K562 (cell line): ENCODE data around the gene CPT1A. TPM values are rescaled to one million over a fixed set of nuclear protein-coding genes. Genes with fewer than 3 reads are reported as not detected.

Source experiments
- EP400 ChIP-seq: fragments of 450-650 bp; IDR thresholded peaks from 2 replicates; pipeline ENCODE4 v1.6.1; 2017; ENCODE audit warnings: antibody characterized with exemption, mild to moderate bottlenecking, moderate library complexity
- GATAD2A ChIP-seq: fragments of 450-650 bp; IDR thresholded peaks from 2 replicates; pipeline ENCODE4 v1.6.1; 2017
- HNRNPUL1 ChIP-seq: fragments of 200-400 bp; formaldehyde crosslinking; IDR thresholded peaks from 2 replicates; pipeline ENCODE4 v1.6.1; 2017; ENCODE audit warnings: low read length
- MAFF ChIP-seq: IDR thresholded peaks from 2 replicates; pipeline ENCODE4 v1.6.1; 2012; ENCODE audit warnings: low read length, improper control_type of control experiment
- POU5F1 ChIP-seq: fragments of 150-350 bp; IDR thresholded peaks from 2 replicates; pipeline ENCODE4 v1.6.1; 2014; ENCODE audit warnings: borderline replicate concordance, low read length, low read depth, mild to moderate bottlenecking; ENCODE audit not compliant: partially characterized antibody
- RAD51 ChIP-seq: fragments of 450-650 bp; IDR thresholded peaks from 2 replicates; pipeline ENCODE4 v1.7.1; 2016; ENCODE audit warnings: low read depth, mild to moderate bottlenecking, borderline replicate concordance
- SMARCA5 ChIP-seq: fragments of 450-650 bp; IDR thresholded peaks from 2 replicates; pipeline ENCODE4 v1.6.1; 2016
- SREBF1 ChIP-seq: fragments of 150-350 bp; IDR thresholded peaks from 2 replicates; pipeline ENCODE4 v1.6.1; 2014; ENCODE audit warnings: antibody characterized with exemption, low read depth, low read length, borderline replicate concordance
- SRF ChIP-seq, 2 experiments: fragments of 250-450, 450-650 bp in 1 of 2; sonication (Bioruptor Pico) in 1 of 2; sonication (generic) in 1 of 2; formaldehyde crosslinking; IDR thresholded peaks; 2 replicates each; pipeline versions ENCODE4 v1.5.0 to v1.5.1; 2020 to 2022; ENCODE audit warnings: mild to moderate bottlenecking in 1 of 2, missing genetic modification reagents in 1 of 2
- ZKSCAN8 ChIP-seq: fragments of 200-800 bp; sonication (Bioruptor generic); IDR thresholded peaks from 2 replicates; pipeline ENCODE4 v1.6.1; 2016; ENCODE audit warnings: missing genetic modification characterization, missing compliant biosample characterization
- ZNF146 ChIP-seq: IDR thresholded peaks from one replicate; pipeline ENCODE4 v1.6.1; 2018; ENCODE audit warnings: missing compliant biosample characterization; ENCODE audit not compliant: unreplicated experiment
- polyA plus RNA-seq, 8 experiments: library from polyadenylated mRNA; depleted of rRNA in 4 of 8; stranded (reverse) in 5 of 8; unstranded in 3 of 8; fragments of >200 nt; fragmentation: Nextera tagmentation in 2 of 8; fragmentation: Illumina TruSeq in 1 of 8; extraction: Ambion mirVana in 2 of 8; extraction: Trizol in 1 of 8; gene quantifications; 2 replicates each; pipeline versions ENCODE4 v1.2.1 to v1.2.3, GENCODE V29; 2011 to 2014; ENCODE audit warnings: inconsistent platforms in 1 of 8, missing spikeins in 1 of 8
- total RNA-seq, 7 experiments: library from RNA; depleted of rRNA in 6 of 7; stranded (reverse); fragments of >200 nt in 6 of 7; fragmentation: Illumina TruSeq in 2 of 7; extraction: Trizol in 2 of 7; gene quantifications; 2 replicates each; pipeline versions ENCODE4 v1.2.1 to v1.2.3, GENCODE V29; 2011 to 2021; ENCODE audit warnings: low replicate concordance in 1 of 7
- TF ChIP-seq, protein P1 (sequence below): fragments of 150-350 bp; IDR thresholded peaks from 2 replicates; pipeline ENCODE4 v1.6.1; 2014; ENCODE audit warnings: low read depth, mild to moderate bottlenecking, low read length, borderline replicate concordance
- TF ChIP-seq, protein P2 (sequence below): sonication (generic); formaldehyde crosslinking; IDR thresholded peaks from 2 replicates; pipeline ENCODE4 v1.8.1; 2023; ENCODE audit warnings: mild to moderate bottlenecking, missing genetic modification reagents
- TF ChIP-seq, protein P3 (sequence below): fragments of 250-450 bp; sonication (Bioruptor Pico); IDR thresholded peaks from 2 replicates; pipeline ENCODE4 v1.5.0; 2020; ENCODE audit warnings: mild to moderate bottlenecking, borderline replicate concordance
- TF ChIP-seq, protein P4 (sequence below), 2 experiments: IDR thresholded peaks; 2 replicates each; pipeline ENCODE4 v1.6.1; 2012; ENCODE audit warnings: improper control_type of control experiment in 2 of 2, low read depth in 2 of 2, low read length in 2 of 2, borderline replicate concordance in 1 of 2
- TF ChIP-seq, protein P5 (sequence below): fragments of 200-800 bp; sonication (Bioruptor generic); IDR thresholded peaks from 2 replicates; pipeline ENCODE4 v1.6.1; 2017; ENCODE audit warnings: missing genetic modification characterization, missing compliant biosample characterization

Gene CPT1A
- total and polyA plus RNA-seq, 9 of the 15 experiments (the other 6 are each of a cell fraction or from before 2014, with no cell fraction given), result 2.6 to 29.1 (median 12.3) TPM

DNA sequence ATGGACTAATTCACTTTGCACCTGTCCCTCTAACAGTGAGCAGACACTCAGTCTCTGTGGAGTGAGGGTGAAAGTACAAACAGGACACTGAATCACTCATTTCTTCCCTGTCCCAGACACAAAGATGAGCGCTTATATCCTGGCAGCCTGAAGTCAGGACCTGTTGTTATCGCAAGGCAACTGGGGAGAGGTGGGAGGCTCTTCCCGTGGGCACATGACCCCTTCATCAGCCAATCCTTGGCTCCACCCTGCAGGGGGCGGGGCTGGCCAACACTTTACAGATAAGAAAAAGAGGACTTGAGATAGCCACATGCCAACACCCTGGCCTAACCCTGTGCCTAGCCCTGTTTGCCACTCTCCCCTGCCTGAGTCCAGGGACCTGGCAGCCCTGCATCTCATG, 60.9 kb downstream of the CPT1A start (continued):
- TF ChIP-seq, protein P1, sequence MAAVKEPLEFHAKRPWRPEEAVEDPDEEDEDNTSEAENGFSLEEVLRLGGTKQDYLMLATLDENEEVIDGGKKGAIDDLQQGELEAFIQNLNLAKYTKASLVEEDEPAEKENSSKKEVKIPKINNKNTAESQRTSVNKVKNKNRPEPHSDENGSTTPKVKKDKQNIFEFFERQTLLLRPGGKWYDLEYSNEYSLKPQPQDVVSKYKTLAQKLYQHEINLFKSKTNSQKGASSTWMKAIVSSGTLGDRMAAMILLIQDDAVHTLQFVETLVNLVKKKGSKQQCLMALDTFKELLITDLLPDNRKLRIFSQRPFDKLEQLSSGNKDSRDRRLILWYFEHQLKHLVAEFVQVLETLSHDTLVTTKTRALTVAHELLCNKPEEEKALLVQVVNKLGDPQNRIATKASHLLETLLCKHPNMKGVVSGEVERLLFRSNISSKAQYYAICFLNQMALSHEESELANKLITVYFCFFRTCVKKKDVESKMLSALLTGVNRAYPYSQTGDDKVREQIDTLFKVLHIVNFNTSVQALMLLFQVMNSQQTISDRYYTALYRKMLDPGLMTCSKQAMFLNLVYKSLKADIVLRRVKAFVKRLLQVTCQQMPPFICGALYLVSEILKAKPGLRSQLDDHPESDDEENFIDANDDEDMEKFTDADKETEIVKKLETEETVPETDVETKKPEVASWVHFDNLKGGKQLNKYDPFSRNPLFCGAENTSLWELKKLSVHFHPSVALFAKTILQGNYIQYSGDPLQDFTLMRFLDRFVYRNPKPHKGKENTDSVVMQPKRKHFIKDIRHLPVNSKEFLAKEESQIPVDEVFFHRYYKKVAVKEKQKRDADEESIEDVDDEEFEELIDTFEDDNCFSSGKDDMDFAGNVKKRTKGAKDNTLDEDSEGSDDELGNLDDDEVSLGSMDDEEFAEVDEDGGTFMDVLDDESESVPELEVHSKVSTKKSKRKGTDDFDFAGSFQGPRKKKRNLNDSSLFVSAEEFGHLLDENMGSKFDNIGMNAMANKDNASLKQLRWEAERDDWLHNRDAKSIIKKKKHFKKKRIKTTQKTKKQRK, result no peak
- TF ChIP-seq, protein P2, sequence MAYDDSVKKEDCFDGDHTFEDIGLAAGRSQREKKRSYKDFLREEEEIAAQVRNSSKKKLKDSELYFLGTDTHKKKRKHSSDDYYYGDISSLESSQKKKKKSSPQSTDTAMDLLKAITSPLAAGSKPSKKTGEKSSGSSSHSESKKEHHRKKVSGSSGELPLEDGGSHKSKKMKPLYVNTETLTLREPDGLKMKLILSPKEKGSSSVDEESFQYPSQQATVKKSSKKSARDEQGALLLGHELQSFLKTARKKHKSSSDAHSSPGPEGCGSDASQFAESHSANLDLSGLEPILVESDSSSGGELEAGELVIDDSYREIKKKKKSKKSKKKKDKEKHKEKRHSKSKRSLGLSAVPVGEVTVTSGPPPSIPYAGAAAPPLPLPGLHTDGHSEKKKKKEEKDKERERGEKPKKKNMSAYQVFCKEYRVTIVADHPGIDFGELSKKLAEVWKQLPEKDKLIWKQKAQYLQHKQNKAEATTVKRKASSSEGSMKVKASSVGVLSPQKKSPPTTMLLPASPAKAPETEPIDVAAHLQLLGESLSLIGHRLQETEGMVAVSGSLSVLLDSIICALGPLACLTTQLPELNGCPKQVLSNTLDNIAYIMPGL, result no peak
- TF ChIP-seq SMARCA5 (no peak), EP400 (no peak), ZNF146 (CRISPR knock-in tag) (no peak), SREBF1 (no peak), HNRNPUL1 (no peak), SRF (CRISPR knock-in tag; IDR thresholded peaks at IDR 0.05) (no peak), MAFF (no peak), RAD51 (peak; percentile 93), POU5F1 (no peak), GATAD2A (no peak), ZKSCAN8 (CRISPR knock-in tag) (no peak)
- TF ChIP-seq, protein P3, sequence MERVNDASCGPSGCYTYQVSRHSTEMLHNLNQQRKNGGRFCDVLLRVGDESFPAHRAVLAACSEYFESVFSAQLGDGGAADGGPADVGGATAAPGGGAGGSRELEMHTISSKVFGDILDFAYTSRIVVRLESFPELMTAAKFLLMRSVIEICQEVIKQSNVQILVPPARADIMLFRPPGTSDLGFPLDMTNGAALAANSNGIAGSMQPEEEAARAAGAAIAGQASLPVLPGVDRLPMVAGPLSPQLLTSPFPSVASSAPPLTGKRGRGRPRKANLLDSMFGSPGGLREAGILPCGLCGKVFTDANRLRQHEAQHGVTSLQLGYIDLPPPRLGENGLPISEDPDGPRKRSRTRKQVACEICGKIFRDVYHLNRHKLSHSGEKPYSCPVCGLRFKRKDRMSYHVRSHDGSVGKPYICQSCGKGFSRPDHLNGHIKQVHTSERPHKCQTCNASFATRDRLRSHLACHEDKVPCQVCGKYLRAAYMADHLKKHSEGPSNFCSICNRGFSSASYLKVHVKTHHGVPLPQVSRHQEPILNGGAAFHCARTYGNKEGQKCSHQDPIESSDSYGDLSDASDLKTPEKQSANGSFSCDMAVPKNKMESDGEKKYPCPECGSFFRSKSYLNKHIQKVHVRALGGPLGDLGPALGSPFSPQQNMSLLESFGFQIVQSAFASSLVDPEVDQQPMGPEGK (CRISPR knock-in tag), result no peak
- TF ChIP-seq, protein P4, sequence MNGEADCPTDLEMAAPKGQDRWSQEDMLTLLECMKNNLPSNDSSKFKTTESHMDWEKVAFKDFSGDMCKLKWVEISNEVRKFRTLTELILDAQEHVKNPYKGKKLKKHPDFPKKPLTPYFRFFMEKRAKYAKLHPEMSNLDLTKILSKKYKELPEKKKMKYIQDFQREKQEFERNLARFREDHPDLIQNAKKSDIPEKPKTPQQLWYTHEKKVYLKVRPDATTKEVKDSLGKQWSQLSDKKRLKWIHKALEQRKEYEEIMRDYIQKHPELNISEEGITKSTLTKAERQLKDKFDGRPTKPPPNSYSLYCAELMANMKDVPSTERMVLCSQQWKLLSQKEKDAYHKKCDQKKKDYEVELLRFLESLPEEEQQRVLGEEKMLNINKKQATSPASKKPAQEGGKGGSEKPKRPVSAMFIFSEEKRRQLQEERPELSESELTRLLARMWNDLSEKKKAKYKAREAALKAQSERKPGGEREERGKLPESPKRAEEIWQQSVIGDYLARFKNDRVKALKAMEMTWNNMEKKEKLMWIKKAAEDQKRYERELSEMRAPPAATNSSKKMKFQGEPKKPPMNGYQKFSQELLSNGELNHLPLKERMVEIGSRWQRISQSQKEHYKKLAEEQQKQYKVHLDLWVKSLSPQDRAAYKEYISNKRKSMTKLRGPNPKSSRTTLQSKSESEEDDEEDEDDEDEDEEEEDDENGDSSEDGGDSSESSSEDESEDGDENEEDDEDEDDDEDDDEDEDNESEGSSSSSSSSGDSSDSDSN (IDR thresholded peaks at IDR 0.05; ENCODE audit: borderline replicate concordance in 1 of 2, low read depth in 2 of 2, low read length in 2 of 2), result no peak
- TF ChIP-seq, protein P5, sequence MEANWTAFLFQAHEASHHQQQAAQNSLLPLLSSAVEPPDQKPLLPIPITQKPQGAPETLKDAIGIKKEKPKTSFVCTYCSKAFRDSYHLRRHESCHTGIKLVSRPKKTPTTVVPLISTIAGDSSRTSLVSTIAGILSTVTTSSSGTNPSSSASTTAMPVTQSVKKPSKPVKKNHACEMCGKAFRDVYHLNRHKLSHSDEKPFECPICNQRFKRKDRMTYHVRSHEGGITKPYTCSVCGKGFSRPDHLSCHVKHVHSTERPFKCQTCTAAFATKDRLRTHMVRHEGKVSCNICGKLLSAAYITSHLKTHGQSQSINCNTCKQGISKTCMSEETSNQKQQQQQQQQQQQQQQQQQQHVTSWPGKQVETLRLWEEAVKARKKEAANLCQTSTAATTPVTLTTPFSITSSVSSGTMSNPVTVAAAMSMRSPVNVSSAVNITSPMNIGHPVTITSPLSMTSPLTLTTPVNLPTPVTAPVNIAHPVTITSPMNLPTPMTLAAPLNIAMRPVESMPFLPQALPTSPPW (CRISPR knock-in tag), result 0 out of 2 replicates have a peak, but pooled peaks have one; percentile 24
